ENCODE data around the gene APBA1. TPM values are rescaled to one million over a fixed set of nuclear protein-coding genes. Genes with fewer than 3 reads are reported as not detected.

The APBA1 gene
- total RNA-seq, 1 donor = 1.8 TPM

DNA sequence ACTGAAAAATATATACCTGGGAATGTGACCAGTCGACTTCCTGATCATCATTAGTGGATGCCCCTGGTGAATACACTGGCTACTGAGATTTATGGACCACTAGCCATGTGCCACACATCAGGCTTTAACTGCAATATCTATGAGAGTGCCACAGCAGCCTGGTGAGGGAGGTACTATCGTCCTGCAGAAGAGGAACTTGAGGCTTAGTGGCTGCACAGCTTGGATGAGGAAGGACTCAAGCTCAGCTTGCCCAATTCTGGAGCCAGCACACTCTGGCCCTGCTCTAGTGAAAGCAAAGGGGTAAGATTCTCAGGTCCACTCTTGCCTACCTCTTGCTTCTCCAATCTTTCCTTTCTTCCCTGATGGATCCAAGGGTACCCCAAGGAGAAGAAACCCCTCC, 217.8 kb downstream of the APBA1 start:
- H3K36me3 ChIP-seq (ENCODE audit: insufficient read depth, low read length) = no peaks in the 10 kb centered on the region
- H3K27me3 ChIP-seq (ENCODE audit: insufficient read depth, low read length) = no peaks in the 10 kb centered on the region
- H3K4me1 ChIP-seq (ENCODE audit: insufficient read depth, low read length) = no peaks in the 10 kb centered on the region
- no peaks in the 10 kb centered on the region for H3K79me2 ChIP-seq (ENCODE audit: insufficient read depth, low read length)
- no peak overlapping the region for H2AFZ ChIP-seq (ENCODE audit: low read length)
- DNase-seq (ENCODE audit: insufficient read length, low spot score, missing footprints) = no peak
- no peak overlapping the region for H3K4me3 ChIP-seq (ENCODE audit: insufficient read depth, low read length)
- H4K20me1 ChIP-seq (ENCODE audit: insufficient read depth, low read length) = no peaks in the 10 kb centered on the region
- H3K27ac ChIP-seq (ENCODE audit: low read depth, low read length) = no peak overlapping the region
- no peaks in the 10 kb centered on the region for H3K9me3 ChIP-seq (ENCODE audit: low read depth, low read length)
- no peak overlapping the region for H3K4me2 ChIP-seq (ENCODE audit: insufficient read depth, low read length)
- TF ChIP-seq CTCF (IDR thresholded peaks at IDR 0.05; ENCODE audit: extremely low read depth, low read depth, low read length) = no peak

DNA sequence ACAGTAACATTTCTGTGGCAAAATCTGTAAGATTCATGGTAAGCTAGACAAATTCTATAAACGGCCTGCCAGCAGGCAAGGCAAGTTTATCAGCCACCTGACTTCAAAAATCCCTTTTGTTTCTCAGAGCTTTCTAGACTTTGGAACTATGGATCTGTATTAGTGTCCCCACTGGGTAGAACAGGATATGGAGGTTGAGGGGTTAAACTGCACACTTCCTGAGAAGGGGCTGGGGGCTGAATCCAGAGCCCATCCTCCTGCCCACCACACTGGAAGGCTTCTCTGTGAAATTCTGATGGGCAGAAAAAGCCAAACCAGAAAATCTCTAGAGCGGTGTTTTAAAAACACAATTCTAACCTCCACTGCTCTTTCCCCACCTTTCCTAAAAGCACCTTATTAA, 218.4 kb downstream of the APBA1 start:
- no peaks in the 10 kb centered on the region for H4K20me1 ChIP-seq (ENCODE audit: insufficient read depth, low read length)
- H3K27me3 ChIP-seq (ENCODE audit: insufficient read depth, low read length) = no peaks in the 10 kb centered on the region
- no peaks in the 10 kb centered on the region for H3K79me2 ChIP-seq (ENCODE audit: insufficient read depth, low read length)
- H3K4me1 ChIP-seq (ENCODE audit: insufficient read depth, low read length) = no peaks in the 10 kb centered on the region
- no peak overlapping the region for H3K27ac ChIP-seq (ENCODE audit: low read depth, low read length)
- no peaks in the 10 kb centered on the region for H3K9me3 ChIP-seq (ENCODE audit: low read depth, low read length)
- no peak overlapping the region for H2AFZ ChIP-seq (ENCODE audit: low read length)
- H3K36me3 ChIP-seq (ENCODE audit: insufficient read depth, low read length) = no peaks in the 10 kb centered on the region
- H3K4me3 ChIP-seq (ENCODE audit: insufficient read depth, low read length) = no peak overlapping the region
- H3K4me2 ChIP-seq (ENCODE audit: insufficient read depth, low read length) = no peak overlapping the region
- no peak for TF ChIP-seq CTCF (IDR thresholded peaks at IDR 0.05; ENCODE audit: extremely low read depth, low read depth, low read length)
- no peak for DNase-seq (ENCODE audit: insufficient read length, low spot score, missing footprints)

- no peaks in the 10 kb centered on the region for H3K79me2 ChIP-seq (ENCODE audit: insufficient read depth, low read length)
- no peak overlapping the region for H3K4me3 ChIP-seq (ENCODE audit: insufficient read depth, low read length)
- no peak overlapping the region for H3K27ac ChIP-seq (ENCODE audit: low read depth, low read length)
- no peaks in the 10 kb centered on the region for H3K36me3 ChIP-seq (ENCODE audit: insufficient read depth, low read length)
- no peaks in the 10 kb centered on the region for H3K27me3 ChIP-seq (ENCODE audit: insufficient read depth, low read length)
- no peaks in the 10 kb centered on the region for H4K20me1 ChIP-seq (ENCODE audit: insufficient read depth, low read length)
- H3K9me3 ChIP-seq (ENCODE audit: low read depth, low read length) = no peaks in the 10 kb centered on the region
- no peak overlapping the region for H2AFZ ChIP-seq (ENCODE audit: low read length)
- no peaks in the 10 kb centered on the region for H3K4me1 ChIP-seq (ENCODE audit: insufficient read depth, low read length)
- DNase-seq (ENCODE audit: insufficient read length, low spot score, missing footprints) = no peak
- TF ChIP-seq CTCF (IDR thresholded peaks at IDR 0.05; ENCODE audit: extremely low read depth, low read depth, low read length) = no peak
- no peak overlapping the region for H3K4me2 ChIP-seq (ENCODE audit: insufficient read depth, low read length)
These were observed 219.9 kb downstream of the APBA1 start for GRCh38 chr9:69452110-69452782.

GRCh38 chr9:69446496-69446895, 225.7 kb downstream of the APBA1 start:
- no peak overlapping the region for H3K4me3 ChIP-seq (ENCODE audit: insufficient read depth, low read length)
- no peaks in the 10 kb centered on the region for H3K36me3 ChIP-seq (ENCODE audit: insufficient read depth, low read length)
- no peak overlapping the region for H3K27ac ChIP-seq (ENCODE audit: low read depth, low read length)
- peaks cover 8% of the 10 kb centered on the region for H3K4me1 ChIP-seq (ENCODE audit: insufficient read depth, low read length)
- no peak for DNase-seq (ENCODE audit: insufficient read length, low spot score, missing footprints)
- H4K20me1 ChIP-seq (ENCODE audit: insufficient read depth, low read length) = no peaks in the 10 kb centered on the region
- H3K9me3 ChIP-seq (ENCODE audit: low read depth, low read length) = no peaks in the 10 kb centered on the region
- no peak for TF ChIP-seq CTCF (IDR thresholded peaks at IDR 0.05; ENCODE audit: extremely low read depth, low read depth, low read length)
- no peaks in the 10 kb centered on the region for H3K79me2 ChIP-seq (ENCODE audit: insufficient read depth, low read length)
- no peaks in the 10 kb centered on the region for H3K27me3 ChIP-seq (ENCODE audit: insufficient read depth, low read length)
- H2AFZ ChIP-seq (ENCODE audit: low read length) = no peak overlapping the region
- no peak overlapping the region for H3K4me2 ChIP-seq (ENCODE audit: insufficient read depth, low read length)
